Right lobe of liver (tissue), 4 donors: Measurements from ENCODE around the gene TBC1D5.

Experiments
- POLR2A ChIP-seq: fragments of 450-650 bp; IDR thresholded peaks from one replicate; pipeline ENCODE4 v1.6.1; 2017; ENCODE audit warnings: antibody characterized with exemption, mild to moderate bottlenecking
- TF ChIP-seq, protein P1 (sequence below), 4 donors: fragments of 200-600 bp in 3 of 4; fragments of 450-650 bp in 1 of 4; IDR thresholded peaks; one replicate each; pipeline versions ENCODE4 v1.5.1 to v1.8.0; 2016 to 2022; ENCODE audit warnings: antibody characterized with exemption in 4 of 4, mild to moderate bottlenecking in 2 of 4
- donor health status: DM: no; HTN: no; CAD: no.
- donor health status: DM: no; HTN: no; CAD: no.
- donor health status: DM: no; HTN: yes; CAD: no.

DNA sequence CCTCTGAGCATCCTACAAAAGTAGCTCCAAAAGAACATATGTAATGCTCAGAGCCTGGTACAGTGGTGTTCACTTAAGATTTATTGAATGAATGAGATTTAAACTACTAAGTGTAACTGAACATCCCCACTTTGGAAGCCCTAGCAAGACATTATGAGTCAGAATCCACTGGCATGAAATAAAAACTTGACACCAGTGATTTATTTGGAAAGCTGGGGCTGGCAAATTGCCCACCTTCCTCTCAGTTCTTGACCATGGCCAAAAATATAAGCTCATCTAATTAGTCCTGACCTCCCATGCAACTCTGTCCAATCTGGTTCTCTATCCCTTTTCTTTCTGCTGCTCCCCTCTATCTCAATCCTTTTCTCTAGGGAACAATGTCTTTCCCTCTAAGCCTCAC is 439.7 kb downstream of the TBC1D5 start:
- TF ChIP-seq, protein P1, sequence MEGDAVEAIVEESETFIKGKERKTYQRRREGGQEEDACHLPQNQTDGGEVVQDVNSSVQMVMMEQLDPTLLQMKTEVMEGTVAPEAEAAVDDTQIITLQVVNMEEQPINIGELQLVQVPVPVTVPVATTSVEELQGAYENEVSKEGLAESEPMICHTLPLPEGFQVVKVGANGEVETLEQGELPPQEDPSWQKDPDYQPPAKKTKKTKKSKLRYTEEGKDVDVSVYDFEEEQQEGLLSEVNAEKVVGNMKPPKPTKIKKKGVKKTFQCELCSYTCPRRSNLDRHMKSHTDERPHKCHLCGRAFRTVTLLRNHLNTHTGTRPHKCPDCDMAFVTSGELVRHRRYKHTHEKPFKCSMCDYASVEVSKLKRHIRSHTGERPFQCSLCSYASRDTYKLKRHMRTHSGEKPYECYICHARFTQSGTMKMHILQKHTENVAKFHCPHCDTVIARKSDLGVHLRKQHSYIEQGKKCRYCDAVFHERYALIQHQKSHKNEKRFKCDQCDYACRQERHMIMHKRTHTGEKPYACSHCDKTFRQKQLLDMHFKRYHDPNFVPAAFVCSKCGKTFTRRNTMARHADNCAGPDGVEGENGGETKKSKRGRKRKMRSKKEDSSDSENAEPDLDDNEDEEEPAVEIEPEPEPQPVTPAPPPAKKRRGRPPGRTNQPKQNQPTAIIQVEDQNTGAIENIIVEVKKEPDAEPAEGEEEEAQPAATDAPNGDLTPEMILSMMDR (IDR thresholded peaks at IDR 0.05), result no peak
- TF ChIP-seq POLR2A, result no peak
